Thyroid gland (tissue), 4 donors: Measurements from ENCODE around the gene GNA15. TPM values are rescaled to one million over a fixed set of nuclear protein-coding genes. Genes with fewer than 3 reads are reported as not detected.

Experiments
- DNase-seq, 2 donors: peaks; one replicate each; pipeline ENCODE4 v3.0.0-alpha.2; 2019
- H3K27ac ChIP-seq, 3 donors: fragments of 200-600 bp; sonication (generic); 1 replicate in 2 of 3; 2 replicates in 1 of 3; pipeline ENCODE4 v1.5.1; 2016 to 2019; ENCODE audit warnings: mild to moderate bottlenecking in 1 of 3, moderate library complexity in 1 of 3
- H3K27me3 ChIP-seq: fragments of 200-600 bp; sonication (generic); one replicate; pipeline ENCODE4 v1.5.1; 2019
- H3K36me3 ChIP-seq, 2 donors: fragments of 200-600 bp; sonication (generic); one replicate each; pipeline ENCODE4 v1.5.1; 2016 to 2019
- H3K4me1 ChIP-seq, 2 donors: fragments of 200-600 bp; sonication (generic); one replicate each; pipeline ENCODE4 v1.5.1; 2017 to 2019
- H3K4me3 ChIP-seq, 3 donors: fragments of 200-600 bp; sonication (generic); replicated peaks in 1 of 3; 1 replicate in 2 of 3; 2 replicates in 1 of 3; pipeline ENCODE4 v1.5.1; 2016; ENCODE audit warnings: mild to moderate bottlenecking in 1 of 3
- H3K9me3 ChIP-seq: fragments of 200-600 bp; sonication (generic); one replicate; pipeline ENCODE4 v1.5.1; 2017
- CTCF ChIP-seq, 6 experiments: fragments of 200-600 bp in 3 of 6; fragments of 450-650 bp in 3 of 6; sonication (generic) in 3 of 6; IDR thresholded peaks; one replicate each; pipeline ENCODE4 v1.5.1; 2016 to 2019; ENCODE audit warnings: antibody characterized with exemption in 6 of 6, mild to moderate bottlenecking in 2 of 6, inconsistent platforms in 1 of 6, moderate library complexity in 1 of 6
- POLR2A ChIP-seq, 2 donors: fragments of 450-650 bp; IDR thresholded peaks; one replicate each; pipeline ENCODE4 v1.6.1; 2017; ENCODE audit warnings: antibody characterized with exemption in 2 of 2, mild to moderate bottlenecking in 2 of 2, moderate library complexity in 1 of 2
- WGBS, 2 donors: methylation state at CpG; one replicate each; pipeline ENCODE4 v1.1.5; 2017; 5-methylcytosine and 5-hydroxymethylcytosine counted together
- intact Hi-C: fragments of 100-400 bp; cut with DNase I; formaldehyde crosslinking; loops from one replicate; pipeline ENCODE4 v1.15.1; 2023
- total RNA-seq, 4 donors: library from RNA; depleted of rRNA; stranded (reverse); fragments of >200 nt; gene quantifications; one replicate each; pipeline ENCODE4 v1.2.3, GENCODE V29; 2016

Gene GNA15
- total RNA-seq, 4 donors from 2014 or later: 0.88 to 4.6 (median 2.1) TPM

- no peaks in the 10 kb centered on the region for H3K9me3 ChIP-seq
- no peak overlapping the region for H3K4me3 ChIP-seq
- H3K36me3 ChIP-seq: no peaks in the 10 kb centered on the region
- 76% methylated on average over 13 of the region's 13 CpGs for WGBS, 2 donors
- intact Hi-C loops: no loop called here
- no peak for TF ChIP-seq POLR2A (IDR thresholded peaks at IDR 0.05)
- no peak for TF ChIP-seq CTCF (IDR thresholded peaks at IDR 0.05)
- no peaks in the 10 kb centered on the region for H3K27me3 ChIP-seq
- DNase-seq: no peak
- no peak overlapping the region for H3K27ac ChIP-seq
- peaks cover 18 to 21% of the 10 kb centered on the region in 2 donors for H3K4me1 ChIP-seq
Measured at GRCh38 chr19:3183721-3184641, 48.1 kb downstream of the GNA15 start.

GRCh38 chr19:3184847-3185460 is 49.1 kb downstream of the GNA15 start:
- peak; percentile 72 to 74 for DNase-seq
- H3K4me1 ChIP-seq: peaks cover 18 to 21% of the 10 kb centered on the region in 2 donors
- TF ChIP-seq CTCF (IDR thresholded peaks at IDR 0.05) (no peak), POLR2A (IDR thresholded peaks at IDR 0.05) (no peak)
- H3K9me3 ChIP-seq: no peaks in the 10 kb centered on the region
- 12 to 15% methylated on average over 14 of the region's 14 CpGs for WGBS, 2 donors
- peak overlapping the region in 2 of 3 donors; percentile 19 to 67 for H3K4me3 ChIP-seq
- peak overlapping the region in 1 of 3 donors; percentile 82 for H3K27ac ChIP-seq
- H3K27me3 ChIP-seq: no peaks in the 10 kb centered on the region
- H3K36me3 ChIP-seq: no peaks in the 10 kb centered on the region
- intact Hi-C loops: no loop called here

DNA sequence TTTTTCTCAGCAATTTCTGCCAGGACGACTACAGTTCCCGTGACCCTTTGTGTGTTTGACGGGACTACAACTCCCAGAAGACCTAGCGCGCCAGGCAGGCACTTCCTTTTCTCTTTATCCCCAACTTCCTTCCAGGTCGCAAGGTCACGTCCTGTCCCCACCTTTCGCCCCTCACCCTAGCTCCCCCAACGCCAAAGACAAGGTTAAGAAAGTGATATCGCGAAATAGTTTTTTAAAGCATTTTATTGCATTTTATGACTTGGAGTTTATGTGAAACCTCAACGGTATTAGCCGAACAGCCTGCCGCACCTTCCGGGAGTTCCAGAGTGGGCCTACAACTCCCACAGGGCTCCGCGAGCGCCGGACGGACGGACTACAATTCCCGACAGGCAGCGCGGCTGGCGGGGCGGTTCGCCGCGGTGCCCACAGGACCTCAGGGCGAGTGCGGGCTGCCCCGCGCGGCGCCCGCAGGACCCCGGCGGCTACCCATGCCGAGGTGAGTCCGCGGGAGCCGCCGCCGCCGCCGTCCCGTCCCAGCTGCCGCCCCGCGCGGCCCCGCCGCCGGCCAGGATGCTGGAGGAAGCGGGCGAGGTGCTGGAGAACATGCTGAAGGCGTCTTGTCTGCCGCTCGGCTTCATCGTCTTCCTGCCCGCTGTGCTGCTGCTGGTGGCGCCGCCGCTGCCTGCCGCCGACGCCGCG is 49.8 kb downstream of the GNA15 start, which contains the start of gene NCLN:
Gene NCLN (plus strand): TSS at position 470 of the 699 bp plus-strand sequence. CDS start 101 bp downstream, at position 571.
- DNase-seq: peak; percentile 95 to 96
- Histone ChIP-seq H3K27me3 (no peaks in the 10 kb centered on the region), H3K36me3 (no peaks in the 10 kb centered on the region), H3K27ac (peak within 1 kb of the TSS; percentile 71 to 82 (median 79)), H3K9me3 (no peaks in the 10 kb centered on the region), H3K4me3 (peak within 1 kb of the TSS; percentile 40 to 83 (median 67)), H3K4me1 (peaks cover 17 to 18% of the 10 kb centered on the region in 2 donors)
- WGBS, 2 donors: 0% methylated on average over 13 to 21 of the region's 69 CpGs
- TF ChIP-seq CTCF (IDR thresholded peaks at IDR 0.05): no peak
- peak in 1 of 2 donors; percentile 51 for TF ChIP-seq POLR2A (IDR thresholded peaks at IDR 0.05)
- intact Hi-C loops: no loop called here

- 0 to 2% methylated on average over 7 to 12 of the region's 38 CpGs for WGBS, 2 donors
- Histone ChIP-seq H3K9me3 (no peaks in the 10 kb centered on the region), H3K27me3 (no peaks in the 10 kb centered on the region), H3K27ac (peak overlapping the region in 1 of 3 donors; percentile 71), H3K36me3 (no peaks in the 10 kb centered on the region), H3K4me3 (peak overlapping the region; percentile 40 to 83 (median 67)), H3K4me1 (peaks cover 17 to 18% of the 10 kb centered on the region in 2 donors)
- DNase-seq: no peak
- TF ChIP-seq POLR2A (IDR thresholded peaks at IDR 0.05) (no peak), CTCF (IDR thresholded peaks at IDR 0.05) (no peak)
- intact Hi-C loops: no loop called here
Measured at GRCh38 chr19:3186160-3186688, 50.4 kb downstream of the GNA15 start.
